Measurements from ENCODE around the gene PRKAG3.

Gene PRKAG3

DNA sequence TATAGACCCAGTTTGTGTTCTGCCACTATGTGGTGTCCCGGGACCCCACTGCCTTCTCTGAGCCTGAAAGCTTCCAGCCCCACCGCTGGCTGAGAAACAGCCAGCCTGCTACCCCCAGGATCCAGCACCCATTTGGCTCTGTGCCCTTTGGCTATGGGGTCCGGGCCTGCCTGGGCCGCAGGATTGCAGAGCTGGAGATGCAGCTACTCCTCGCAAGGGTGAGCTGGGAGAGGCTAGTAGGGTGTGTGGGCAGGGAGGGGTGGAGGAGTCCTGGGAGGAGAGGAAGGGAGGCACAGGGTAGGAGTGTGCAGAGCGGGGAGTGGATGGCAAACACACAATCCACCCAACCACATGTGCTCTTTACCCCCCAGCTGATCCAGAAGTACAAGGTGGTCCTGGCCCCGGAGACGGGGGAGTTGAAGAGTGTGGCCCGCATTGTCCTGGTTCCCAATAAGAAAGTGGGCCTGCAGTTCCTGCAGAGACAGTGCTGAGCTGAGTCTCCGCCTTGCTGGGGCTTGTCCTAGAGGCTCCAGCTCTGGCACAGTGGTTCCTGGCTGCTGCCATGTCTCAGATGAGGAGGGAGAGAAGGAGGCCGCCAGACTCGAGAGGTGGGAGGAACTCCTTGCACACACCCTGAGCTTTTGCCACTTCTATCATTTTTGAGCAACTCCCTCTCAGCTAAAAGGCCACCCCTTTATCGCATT, 16.9 kb downstream of the PRKAG3 start:
- no peak for DNase-seq (ENCODE audit: low read depth)

GRCh38 chr2:218813771-218814460, 17.7 kb downstream of the PRKAG3 start:
- no peak for DNase-seq (ENCODE audit: low read depth)

- DNase-seq (ENCODE audit: low read depth) = no peak
These were observed 18.7 kb downstream of the PRKAG3 start for GRCh38 chr2:218812861-218813260.

- DNase-seq (ENCODE audit: low read depth) = no peak
These were observed 19.3 kb downstream of the PRKAG3 start for GRCh38 chr2:218812096-218812815.

DNA sequence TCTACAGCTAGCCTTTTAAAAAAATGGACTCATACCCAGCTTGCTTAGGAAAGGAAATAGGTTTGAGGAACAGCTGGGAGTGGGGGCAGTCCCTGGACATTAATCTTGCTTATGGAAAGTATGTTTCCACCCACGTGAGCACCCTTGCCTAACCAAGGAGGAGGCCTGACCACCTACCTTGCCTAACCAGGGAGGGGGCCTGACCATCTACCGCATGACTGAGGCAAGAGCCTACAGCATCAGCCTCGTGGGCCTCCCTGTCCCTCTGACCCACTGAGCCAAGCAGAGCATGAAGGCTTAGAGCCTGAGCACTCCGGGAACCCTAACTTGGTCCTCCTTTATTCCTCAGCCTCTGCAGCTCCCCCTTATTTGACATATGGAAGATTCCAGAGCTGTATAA, 20.2 kb downstream of the PRKAG3 start:
- DNase-seq (ENCODE audit: low read depth) = no peak

- no peak for DNase-seq (ENCODE audit: low read depth)
These were observed 21.3 kb downstream of the PRKAG3 start for GRCh38 chr2:218810256-218810655.

GRCh38 chr2:218809515-218809914, 22.1 kb downstream of the PRKAG3 start:
- DNase-seq (ENCODE audit: low read depth) = no peak

DNA sequence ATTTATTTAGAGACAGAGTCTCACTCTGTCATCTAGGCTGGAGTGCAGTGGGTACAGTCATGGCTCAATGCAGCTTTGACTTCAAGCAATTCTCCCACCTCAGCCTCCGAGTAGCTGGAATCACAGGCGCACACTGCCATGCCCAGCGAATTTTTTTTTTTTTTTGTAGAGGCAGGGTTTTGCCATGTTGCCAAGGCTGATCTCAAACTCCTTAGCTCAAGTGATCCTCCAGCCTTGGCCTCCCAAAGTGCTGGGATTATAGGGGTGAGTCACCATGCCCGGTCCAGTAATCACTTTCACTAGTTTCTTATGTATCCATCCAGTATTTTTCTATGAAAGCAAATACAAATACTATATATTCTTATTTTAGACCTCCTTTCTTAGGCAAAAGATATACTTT, 24.0 kb downstream of the PRKAG3 start:
- DNase-seq (ENCODE audit: low read depth) = no peak

DNA sequence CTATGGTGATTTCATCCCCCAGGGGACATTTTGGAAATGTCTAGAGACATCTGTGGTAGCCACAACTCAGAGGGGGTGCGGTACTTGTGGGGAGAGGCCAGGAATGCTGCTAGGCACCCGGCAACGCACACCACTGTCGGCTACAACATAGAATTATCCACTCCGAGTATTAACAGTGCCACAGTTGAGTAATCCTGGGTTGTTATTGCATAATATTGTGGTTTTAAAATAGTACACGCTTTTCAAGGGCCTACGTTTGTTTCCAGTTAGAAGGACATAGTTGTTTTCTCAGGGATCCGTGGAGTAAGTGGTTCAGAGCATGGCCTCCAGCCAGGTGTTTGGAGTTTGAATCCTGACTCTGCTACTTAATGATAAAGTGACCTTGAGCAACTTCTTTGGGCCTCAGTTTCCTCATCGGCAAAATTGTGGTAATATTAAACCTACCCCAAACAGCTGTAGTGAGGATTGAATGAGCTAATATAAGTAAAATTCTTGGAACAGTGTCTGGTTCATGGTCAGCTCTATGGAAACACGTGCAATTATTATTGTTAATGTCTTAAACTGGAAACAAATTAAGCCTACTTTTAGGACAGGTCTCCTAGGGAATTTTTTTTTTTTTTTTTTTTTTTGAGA, 25.1 kb downstream of the PRKAG3 start:
- DNase-seq (ENCODE audit: low read depth) = peak; percentile 98

DNA sequence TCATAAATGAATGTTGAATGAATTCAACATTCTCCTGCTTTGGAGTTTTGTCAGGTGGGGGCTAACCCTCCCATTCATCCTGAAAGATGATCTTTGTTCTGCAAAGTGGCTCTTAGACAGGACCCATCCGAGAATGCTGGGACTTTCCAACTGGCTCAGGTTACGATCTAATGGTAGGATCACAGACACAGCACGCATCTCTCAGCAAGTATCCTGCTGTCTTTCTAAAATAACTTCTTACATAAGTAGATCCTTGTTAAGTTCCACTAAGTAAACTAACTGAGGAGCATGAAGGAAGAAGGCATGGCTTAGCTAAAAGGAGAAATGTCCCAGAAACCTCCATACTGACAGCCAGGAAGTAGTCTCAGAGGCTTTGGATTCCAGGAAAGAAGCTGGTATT, 26.0 kb downstream of the PRKAG3 start:
- no peak for DNase-seq (ENCODE audit: low read depth)

DNA sequence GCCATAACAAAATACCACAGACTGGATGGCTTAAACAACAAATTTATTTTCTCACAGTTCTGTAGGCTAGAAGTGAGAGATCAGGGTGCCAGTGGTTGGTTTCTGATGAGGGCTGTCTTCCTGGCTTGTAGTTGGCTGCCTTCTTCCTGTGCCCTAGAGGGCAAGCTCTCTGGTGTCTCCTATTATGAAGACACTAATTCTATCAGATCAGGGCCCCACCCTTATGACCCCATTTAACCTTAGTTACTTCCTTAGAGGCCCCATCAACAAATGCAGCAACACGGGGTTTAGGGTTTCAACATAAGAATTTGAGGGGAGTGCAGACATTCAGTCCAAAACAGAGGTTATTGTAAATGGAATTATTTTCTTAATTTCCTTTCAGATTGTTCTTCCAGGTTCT, 26.8 kb downstream of the PRKAG3 start:
- DNase-seq (ENCODE audit: low read depth) = no peak

GRCh38 chr2:218802386-218802994, 29.1 kb downstream of the PRKAG3 start:
- DNase-seq (ENCODE audit: low read depth) = no peak

DNA sequence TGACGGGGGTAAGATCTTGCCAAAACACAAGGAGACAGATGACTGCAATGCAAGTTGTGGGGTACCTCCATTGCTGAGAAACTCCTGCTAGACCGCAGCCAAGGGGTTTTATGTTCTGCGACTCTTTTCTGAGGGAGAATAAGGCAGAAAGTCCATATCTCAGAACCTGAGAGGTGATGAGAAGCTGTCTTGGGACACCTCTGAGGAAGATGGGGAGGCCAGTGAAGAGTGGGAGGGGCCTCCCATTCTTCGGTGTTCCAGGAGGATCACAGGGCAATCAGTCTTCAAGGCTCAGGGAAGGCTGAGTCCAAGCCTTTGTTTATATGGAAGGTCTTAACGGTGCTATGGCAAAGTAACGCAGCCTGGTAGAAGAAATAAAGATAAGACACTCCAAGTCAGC, 31.6 kb downstream of the PRKAG3 start:
- no peak for DNase-seq (ENCODE audit: low read depth)

DNA sequence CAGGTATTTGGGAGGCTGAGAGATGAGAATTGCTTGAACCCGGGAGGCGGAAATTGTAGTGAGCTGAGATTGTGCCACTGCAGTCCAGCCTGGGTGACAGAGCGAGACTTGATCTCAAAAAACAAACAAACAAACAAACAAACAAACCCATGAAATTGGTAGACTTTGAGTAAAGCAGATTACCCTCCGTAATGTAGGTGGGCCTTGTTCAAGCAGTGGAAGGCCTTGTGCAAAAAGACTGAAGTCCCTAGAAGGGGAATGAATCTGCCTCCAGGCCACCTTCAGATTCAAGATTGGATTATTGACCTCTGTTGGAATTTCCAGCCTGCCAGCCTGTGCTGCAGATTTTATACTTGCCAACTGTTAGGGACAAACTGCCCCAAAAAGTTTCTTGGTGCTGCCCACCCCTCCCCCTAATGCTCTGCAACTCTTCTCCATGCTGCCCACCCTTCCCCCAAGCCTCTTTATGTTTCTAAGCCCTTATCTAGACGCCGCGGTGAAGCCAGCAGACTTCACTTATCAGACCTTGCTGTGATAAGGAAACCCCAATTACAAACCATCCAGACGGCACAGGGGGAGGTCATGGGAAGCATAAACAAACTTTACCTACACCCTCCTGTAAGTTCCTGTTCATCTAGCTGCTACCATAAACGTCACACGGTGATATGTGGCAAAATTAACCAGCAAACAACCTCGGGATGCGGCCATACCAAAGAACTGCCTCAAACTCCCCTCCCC, 32.7 kb downstream of the PRKAG3 start:
- DNase-seq (ENCODE audit: low read depth) = no peak

GRCh38 chr2:218796691-218797090, 34.9 kb downstream of the PRKAG3 start:
- no peak for DNase-seq (ENCODE audit: low read depth)

DNA sequence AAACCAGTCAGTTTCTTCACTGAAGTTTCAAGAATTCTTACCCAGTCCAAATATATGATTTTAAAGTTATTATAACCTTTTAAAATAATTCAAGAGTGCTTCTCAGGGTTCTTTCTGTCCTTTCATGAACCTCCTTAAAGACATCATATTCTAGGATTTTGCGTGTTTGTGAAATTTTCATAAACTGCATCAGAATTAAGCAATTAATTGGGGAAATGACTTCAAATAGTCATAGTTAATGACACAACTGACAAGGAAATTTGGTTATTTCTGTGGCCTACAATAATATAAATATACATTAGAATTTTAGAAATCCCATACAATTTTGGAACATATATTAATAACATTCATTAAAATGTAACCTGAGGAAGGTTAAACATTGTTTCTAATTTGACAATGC, 39.2 kb downstream of the PRKAG3 start:
- no peak for DNase-seq (ENCODE audit: low read depth)

DNA sequence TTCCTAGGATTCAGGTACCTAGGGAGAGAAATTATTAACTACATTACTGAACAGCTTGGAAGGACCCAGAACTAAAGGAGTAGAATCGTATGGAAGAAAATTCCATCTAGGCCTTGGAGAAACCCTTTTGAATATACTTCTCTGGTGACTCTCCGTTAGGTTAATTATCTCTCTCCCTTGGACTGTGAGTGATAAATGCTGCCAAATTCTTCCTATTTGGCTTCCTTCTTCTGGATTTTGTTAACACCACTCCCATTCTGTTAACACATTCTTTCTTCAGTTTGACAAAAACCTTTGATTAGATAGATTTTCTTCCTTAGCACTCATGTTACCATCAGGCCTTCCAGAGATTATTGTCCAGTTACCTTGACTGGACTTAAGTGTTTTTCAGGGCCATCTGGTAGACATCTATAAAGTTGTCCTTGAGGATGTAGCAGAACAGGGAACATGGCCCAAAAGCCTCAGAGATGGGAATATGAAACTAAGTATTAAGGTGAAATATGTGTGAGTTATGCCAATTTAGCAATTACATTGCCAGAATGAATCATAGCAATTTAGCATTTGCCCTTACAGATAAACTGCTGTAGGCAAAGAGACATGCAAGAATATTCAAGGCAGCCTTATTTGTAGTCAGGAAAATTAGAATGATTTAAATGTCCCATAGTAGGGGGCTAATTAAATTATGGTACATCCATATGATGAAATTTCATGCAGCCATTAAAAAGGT, 42.9 kb downstream of the PRKAG3 start:
- no peak for DNase-seq (ENCODE audit: low read depth)

DNA sequence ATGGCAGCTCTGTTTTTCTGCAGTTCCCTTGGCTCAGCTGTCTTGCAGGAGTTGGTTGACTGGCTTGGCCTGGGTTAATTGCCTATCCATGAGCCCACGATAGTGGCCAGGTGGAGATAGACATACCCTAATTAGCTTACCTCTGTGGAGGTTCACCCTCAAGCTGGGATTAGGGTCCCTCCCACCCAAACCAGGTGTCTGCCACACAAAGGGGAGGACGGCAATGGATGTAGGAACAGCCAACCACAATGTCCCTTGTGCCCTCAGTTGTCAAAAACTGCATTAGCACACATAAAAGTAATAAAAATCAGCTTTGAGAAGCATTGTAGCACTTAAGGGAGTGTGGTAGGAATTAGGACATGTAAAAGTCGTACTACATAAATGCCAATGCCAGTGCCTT, 45.5 kb downstream of the PRKAG3 start:
- DNase-seq (ENCODE audit: low read depth) = no peak

GRCh38 chr2:218785103-218785502, 46.5 kb downstream of the PRKAG3 start:
- no peak for DNase-seq (ENCODE audit: low read depth)

DNA sequence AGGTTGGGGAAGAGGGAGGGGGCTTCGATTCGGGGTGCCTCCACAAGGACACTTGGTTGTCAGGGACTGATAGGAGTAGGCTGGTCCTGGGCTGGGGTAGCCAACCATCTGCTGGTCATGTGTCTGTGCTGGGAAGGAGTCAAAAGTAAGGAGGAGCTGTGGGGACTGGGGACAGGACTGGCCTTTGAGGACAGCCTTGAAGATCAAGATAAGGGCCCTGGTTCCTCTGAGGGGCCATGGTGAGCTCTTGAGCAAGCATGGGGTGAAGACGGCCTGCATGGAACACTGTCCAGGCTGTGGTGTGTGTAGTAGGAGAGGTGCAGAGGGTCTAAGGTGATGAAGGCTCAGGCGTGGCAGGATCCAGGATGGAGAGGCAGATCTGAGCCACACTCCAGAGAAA, 47.9 kb downstream of the PRKAG3 start:
- no peak for DNase-seq (ENCODE audit: low read depth)

GRCh38 chr2:218782528-218782844, 49.1 kb downstream of the PRKAG3 start:
- DNase-seq (ENCODE audit: low read depth) = no peak
